NAMALWA (cell line): ENCODE data around the gene IL4R.

Experiments
- DNase-seq: peaks from one replicate; pipeline ENCODE4 v3.0.0-alpha.2; 2015; ENCODE audit warnings: low spot score

IL4R gene

GRCh38 chr16:27359051-27359450, 45.3 kb downstream of the IL4R start:
- DNase-seq, result no peak

- no peak for DNase-seq
These were observed 45.8 kb downstream of the IL4R start for GRCh38 chr16:27359615-27360014.

- DNase-seq, result no peak
These were observed 48.2 kb downstream of the IL4R start for GRCh38 chr16:27361987-27362386.

- DNase-seq, result no peak
These were observed 48.9 kb downstream of the IL4R start for GRCh38 chr16:27362570-27363245.

GRCh38 chr16:27363246-27363632, 49.5 kb downstream of the IL4R start:
- DNase-seq, result no peak

GRCh38 chr16:27363797-27364196, 50.0 kb downstream of the IL4R start:
- DNase-seq, result no peak

- no peak for DNase-seq
These were observed 50.8 kb downstream of the IL4R start for GRCh38 chr16:27364493-27365141.

- no peak for DNase-seq
These were observed 51.6 kb downstream of the IL4R start for GRCh38 chr16:27365142-27366089.

GRCh38 chr16:27366687-27367460, 53.1 kb downstream of the IL4R start:
- no peak for DNase-seq

GRCh38 chr16:27367461-27368357, 53.9 kb downstream of the IL4R start:
- DNase-seq, result peak; percentile 91

GRCh38 chr16:27368358-27368722, 54.6 kb downstream of the IL4R start:
- no peak for DNase-seq

- DNase-seq, result no peak
These were observed 56.0 kb downstream of the IL4R start for GRCh38 chr16:27369806-27370205.

- DNase-seq, result no peak
These were observed 56.5 kb downstream of the IL4R start for GRCh38 chr16:27370318-27370717.

- no peak for DNase-seq
These were observed 59.5 kb downstream of the IL4R start for GRCh38 chr16:27373312-27373711.

GRCh38 chr16:27374221-27374803, 60.5 kb downstream of the IL4R start:
- DNase-seq, result no peak

- DNase-seq, result peak; percentile 53
These were observed 61.1 kb downstream of the IL4R start for GRCh38 chr16:27374804-27375425.

GRCh38 chr16:27377666-27378485, 64.1 kb downstream of the IL4R start:
- DNase-seq, result peak; percentile 46

- no peak for DNase-seq
These were observed 65.2 kb downstream of the IL4R start for GRCh38 chr16:27378871-27379481.

GRCh38 chr16:27379919-27380318, 66.1 kb downstream of the IL4R start:
- no peak for DNase-seq
